HEK293 (cell line): ENCODE data around the gene KRTAP12-1.

Experiments used
- KLF9 ChIP-seq: fragments of 450-650 bp; formaldehyde crosslinking; IDR thresholded peaks from 2 replicates; pipeline ENCODE4 v1.5.1; 2016; ENCODE audit warnings: missing biosample characterization, missing genetic modification characterization, low read depth
- TCF7L2 ChIP-seq: IDR thresholded peaks from 2 replicates; pipeline ENCODE4 v1.6.1; 2011; ENCODE audit warnings: low read depth, mild to moderate bottlenecking, inconsistent platforms, low read length, moderate library complexity, borderline replicate concordance
- ZNF146 ChIP-seq: fragments of 450-650 bp; formaldehyde crosslinking; IDR thresholded peaks from 2 replicates; pipeline ENCODE4 v1.5.1; 2016; ENCODE audit warnings: missing biosample characterization, missing genetic modification characterization
- ZNF24 ChIP-seq: fragments of 450-650 bp; formaldehyde crosslinking; IDR thresholded peaks from 2 replicates; pipeline ENCODE4 v1.5.1; 2016; ENCODE audit warnings: missing biosample characterization, missing genetic modification characterization
- TF ChIP-seq, protein P1 (sequence below): fragments of 450-650 bp; formaldehyde crosslinking; IDR thresholded peaks from 2 replicates; pipeline ENCODE4 v1.5.1; 2016; ENCODE audit warnings: missing biosample characterization, missing genetic modification characterization

GRCh38 chr21:44658913-44659595, 22.9 kb downstream of the KRTAP12-1 start:
- TF ChIP-seq KLF9 (tag by site-specific recombination) (no peak), ZNF146 (tag by site-specific recombination) (no peak), ZNF24 (tag by site-specific recombination) (no peak), TCF7L2 (no peak)
- TF ChIP-seq, protein P1, sequence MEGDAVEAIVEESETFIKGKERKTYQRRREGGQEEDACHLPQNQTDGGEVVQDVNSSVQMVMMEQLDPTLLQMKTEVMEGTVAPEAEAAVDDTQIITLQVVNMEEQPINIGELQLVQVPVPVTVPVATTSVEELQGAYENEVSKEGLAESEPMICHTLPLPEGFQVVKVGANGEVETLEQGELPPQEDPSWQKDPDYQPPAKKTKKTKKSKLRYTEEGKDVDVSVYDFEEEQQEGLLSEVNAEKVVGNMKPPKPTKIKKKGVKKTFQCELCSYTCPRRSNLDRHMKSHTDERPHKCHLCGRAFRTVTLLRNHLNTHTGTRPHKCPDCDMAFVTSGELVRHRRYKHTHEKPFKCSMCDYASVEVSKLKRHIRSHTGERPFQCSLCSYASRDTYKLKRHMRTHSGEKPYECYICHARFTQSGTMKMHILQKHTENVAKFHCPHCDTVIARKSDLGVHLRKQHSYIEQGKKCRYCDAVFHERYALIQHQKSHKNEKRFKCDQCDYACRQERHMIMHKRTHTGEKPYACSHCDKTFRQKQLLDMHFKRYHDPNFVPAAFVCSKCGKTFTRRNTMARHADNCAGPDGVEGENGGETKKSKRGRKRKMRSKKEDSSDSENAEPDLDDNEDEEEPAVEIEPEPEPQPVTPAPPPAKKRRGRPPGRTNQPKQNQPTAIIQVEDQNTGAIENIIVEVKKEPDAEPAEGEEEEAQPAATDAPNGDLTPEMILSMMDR (tag by site-specific recombination): no peak
